ENCODE measurements around the gene TLR9. TPM values are rescaled to one million over a fixed set of nuclear protein-coding genes. Genes with fewer than 3 reads are reported as not detected.

Gene TLR9
- total RNA-seq, 1 experiment from 2014 or later = 0.14 TPM

DNA sequence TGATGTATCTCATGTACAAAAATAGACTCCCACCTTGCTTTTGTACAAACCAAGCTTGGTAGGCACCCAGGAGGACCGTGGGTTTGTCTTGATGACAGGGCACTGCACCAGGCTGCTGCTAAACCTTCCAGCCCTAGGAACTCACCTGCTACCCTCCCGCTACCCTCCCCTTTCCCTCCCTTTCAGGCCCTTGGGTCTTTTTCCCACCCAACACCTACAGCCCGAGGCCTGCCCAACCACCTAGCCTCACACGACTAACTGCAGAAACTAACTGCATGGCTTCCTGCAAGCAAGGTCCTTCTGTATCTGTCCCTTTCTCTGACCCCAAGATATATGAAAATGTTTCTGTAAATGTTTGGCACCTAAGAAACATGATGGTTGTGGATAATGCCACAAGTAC is 31.2 kb upstream of the TLR9 start:
- intact Hi-C loops (cut with micrococcal nuclease; ENCODE audit: unreplicated experiment) = no loop called here
- H3K4me3 Mint-ChIP-seq (ENCODE audit: low read depth, unreplicated experiment) = no peak overlapping the region
- H3K27ac Mint-ChIP-seq (ENCODE audit: unreplicated experiment) = no peak overlapping the region
- H3K36me3 Mint-ChIP-seq (ENCODE audit: insufficient read depth, unreplicated experiment) = peaks cover 65% of the 10 kb centered on the region
- no peaks in the 10 kb centered on the region for H3K27me3 Mint-ChIP-seq (ENCODE audit: unreplicated experiment)
- CTCF ChIA-PET = no interaction called here
- H3K9me3 Mint-ChIP-seq (ENCODE audit: low read depth, unreplicated experiment) = no peaks in the 10 kb centered on the region
- H3K4me1 Mint-ChIP-seq (ENCODE audit: low read depth, unreplicated experiment) = no peaks in the 10 kb centered on the region
- TF ChIP-seq, protein P1, sequence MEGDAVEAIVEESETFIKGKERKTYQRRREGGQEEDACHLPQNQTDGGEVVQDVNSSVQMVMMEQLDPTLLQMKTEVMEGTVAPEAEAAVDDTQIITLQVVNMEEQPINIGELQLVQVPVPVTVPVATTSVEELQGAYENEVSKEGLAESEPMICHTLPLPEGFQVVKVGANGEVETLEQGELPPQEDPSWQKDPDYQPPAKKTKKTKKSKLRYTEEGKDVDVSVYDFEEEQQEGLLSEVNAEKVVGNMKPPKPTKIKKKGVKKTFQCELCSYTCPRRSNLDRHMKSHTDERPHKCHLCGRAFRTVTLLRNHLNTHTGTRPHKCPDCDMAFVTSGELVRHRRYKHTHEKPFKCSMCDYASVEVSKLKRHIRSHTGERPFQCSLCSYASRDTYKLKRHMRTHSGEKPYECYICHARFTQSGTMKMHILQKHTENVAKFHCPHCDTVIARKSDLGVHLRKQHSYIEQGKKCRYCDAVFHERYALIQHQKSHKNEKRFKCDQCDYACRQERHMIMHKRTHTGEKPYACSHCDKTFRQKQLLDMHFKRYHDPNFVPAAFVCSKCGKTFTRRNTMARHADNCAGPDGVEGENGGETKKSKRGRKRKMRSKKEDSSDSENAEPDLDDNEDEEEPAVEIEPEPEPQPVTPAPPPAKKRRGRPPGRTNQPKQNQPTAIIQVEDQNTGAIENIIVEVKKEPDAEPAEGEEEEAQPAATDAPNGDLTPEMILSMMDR (IDR thresholded peaks at IDR 0.05; ENCODE audit: unreplicated experiment) = no peak
- BruUV-seq (replicated peaks) = no TSS peak
- DNase-seq = no peak

DNA sequence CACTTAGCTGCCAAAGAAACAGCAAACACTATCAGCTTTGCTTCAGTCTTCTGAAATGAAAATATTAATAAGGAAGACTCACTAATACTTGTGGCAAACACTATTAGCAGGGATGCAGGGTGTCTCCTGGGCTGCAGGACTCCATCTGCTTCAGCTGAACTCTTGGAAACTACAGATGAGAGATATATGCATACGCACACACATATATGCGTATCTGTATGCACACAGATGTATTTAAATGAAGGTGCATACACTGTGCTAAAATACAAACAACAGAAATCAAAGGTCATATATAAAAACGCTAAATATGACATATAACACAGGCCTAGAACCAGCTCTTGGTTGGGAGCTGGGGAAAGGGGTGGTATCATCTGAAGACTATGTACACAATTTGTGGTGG is 30.7 kb upstream of the TLR9 start:
- BruUV-seq (replicated peaks) = no TSS peak
- CTCF ChIA-PET = no interaction called here
- peaks cover 65% of the 10 kb centered on the region for H3K36me3 Mint-ChIP-seq (ENCODE audit: insufficient read depth, unreplicated experiment)

DNA sequence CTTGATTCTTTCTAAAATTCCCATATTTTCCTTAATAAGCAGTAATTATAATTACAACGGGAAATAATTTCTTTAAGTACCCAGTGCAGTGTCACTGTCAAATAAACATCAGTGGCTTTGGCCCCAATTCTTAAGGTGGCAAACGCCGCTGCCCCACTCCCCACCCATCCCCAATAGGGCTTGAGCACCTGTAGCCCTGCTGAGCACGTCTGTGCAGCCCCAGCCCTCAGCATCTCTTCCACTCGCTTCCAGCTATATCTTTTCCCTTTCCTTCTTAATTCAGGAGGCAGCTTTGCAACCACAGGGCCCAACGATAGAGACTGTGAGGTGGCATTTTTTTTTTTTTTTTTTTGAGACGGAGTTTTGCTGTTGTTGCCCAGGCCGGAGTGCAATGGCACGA is 29.2 kb upstream of the TLR9 start:
- TF ChIP-seq, protein P1 (IDR thresholded peaks at IDR 0.05; ENCODE audit: unreplicated experiment) = no peak
- CTCF ChIA-PET = no interaction called here
- Mint-ChIP-seq H3K9me3 (ENCODE audit: low read depth, unreplicated experiment) (no peaks in the 10 kb centered on the region), H3K27me3 (ENCODE audit: unreplicated experiment) (no peaks in the 10 kb centered on the region), H3K4me1 (ENCODE audit: low read depth, unreplicated experiment) (no peaks in the 10 kb centered on the region), H3K4me3 (ENCODE audit: low read depth, unreplicated experiment) (no peak overlapping the region), H3K27ac (ENCODE audit: unreplicated experiment) (no peak overlapping the region), H3K36me3 (ENCODE audit: insufficient read depth, unreplicated experiment) (peaks cover 69% of the 10 kb centered on the region)
- no peak for DNase-seq
- BruUV-seq (replicated peaks) = no TSS peak
- intact Hi-C loops (cut with micrococcal nuclease; ENCODE audit: unreplicated experiment) = no loop called here

More for the DNA sequence above, 30.7 kb upstream of the TLR9 start:
- TF ChIP-seq, protein P1 (IDR thresholded peaks at IDR 0.05; ENCODE audit: unreplicated experiment) = no peak
- no peak for DNase-seq
- intact Hi-C loops (cut with micrococcal nuclease; ENCODE audit: unreplicated experiment) = no loop called here
- Mint-ChIP-seq H3K4me1 (ENCODE audit: low read depth, unreplicated experiment) (no peaks in the 10 kb centered on the region), H3K27me3 (ENCODE audit: unreplicated experiment) (no peaks in the 10 kb centered on the region), H3K27ac (ENCODE audit: unreplicated experiment) (no peak overlapping the region), H3K9me3 (ENCODE audit: low read depth, unreplicated experiment) (no peaks in the 10 kb centered on the region), H3K4me3 (ENCODE audit: low read depth, unreplicated experiment) (no peak overlapping the region)

DNA sequence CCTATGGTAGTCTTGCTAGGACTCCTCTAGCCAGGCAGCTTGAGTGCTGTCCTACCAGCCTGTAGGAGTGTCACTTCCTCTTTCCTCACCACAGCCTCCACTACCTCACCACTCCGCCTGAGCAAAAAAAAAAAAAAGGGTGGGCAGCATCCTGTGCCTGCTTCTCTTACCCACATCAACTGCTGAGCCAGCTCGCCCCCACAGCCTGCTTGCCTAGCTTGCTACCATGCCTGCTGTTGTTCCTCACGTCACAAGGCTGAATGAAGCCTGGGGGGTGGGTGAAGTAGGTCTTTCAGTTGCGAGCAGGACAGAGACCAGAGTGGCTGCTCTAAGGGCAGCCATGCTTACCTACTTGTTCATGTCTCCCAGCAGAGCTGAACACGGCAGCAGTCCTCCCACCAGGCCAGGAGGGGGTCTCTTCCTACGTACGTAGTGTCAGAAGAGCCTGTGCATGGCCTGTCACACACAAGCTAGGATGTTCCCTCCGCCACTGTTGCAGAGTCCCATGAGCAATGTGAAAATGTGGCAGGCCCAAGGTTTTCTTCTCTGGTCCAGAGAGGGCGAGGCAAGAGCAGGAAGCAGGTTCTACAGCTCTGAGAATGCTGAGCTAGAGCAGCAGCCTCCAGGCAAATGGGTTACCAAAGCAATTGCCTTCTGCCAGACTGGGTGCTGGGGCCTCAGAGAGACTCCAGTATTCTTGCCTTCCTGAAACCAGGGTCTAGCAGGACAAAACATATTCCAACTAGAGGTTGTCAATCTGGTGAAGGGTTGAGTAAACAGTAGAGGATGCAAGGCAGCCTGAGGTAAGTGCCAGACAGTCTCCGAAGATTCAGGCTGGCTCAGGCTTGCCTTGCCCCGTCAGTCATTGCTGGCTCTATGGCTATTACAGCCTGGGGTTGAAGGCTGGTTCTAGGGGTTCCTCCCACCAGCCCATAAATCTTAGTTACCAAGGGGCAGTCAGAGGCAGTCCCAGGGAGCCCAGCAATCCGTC is 28.2 kb upstream of the TLR9 start:
- CTCF ChIA-PET = interaction anchor here (0.6 to 0.7 kb wide), 3 partner anchors 47 to 280 kb away, joined by 3 to 7 read pairs (median 3); no protein-coding TSS in a partner anchor
- intact Hi-C loops (cut with micrococcal nuclease; ENCODE audit: unreplicated experiment) = no loop called here
- Mint-ChIP-seq H3K4me3 (ENCODE audit: low read depth, unreplicated experiment) (no peak overlapping the region), H3K27me3 (ENCODE audit: unreplicated experiment) (no peaks in the 10 kb centered on the region), H3K4me1 (ENCODE audit: low read depth, unreplicated experiment) (no peaks in the 10 kb centered on the region), H3K9me3 (ENCODE audit: low read depth, unreplicated experiment) (no peaks in the 10 kb centered on the region), H3K27ac (ENCODE audit: unreplicated experiment) (no peak overlapping the region), H3K36me3 (ENCODE audit: insufficient read depth, unreplicated experiment) (peaks cover 62% of the 10 kb centered on the region)
- DNase-seq = no peak
- BruUV-seq (replicated peaks) = no TSS peak
- TF ChIP-seq, protein P1 (IDR thresholded peaks at IDR 0.05; ENCODE audit: unreplicated experiment) = no peak
